HepG2 (cell line): ENCODE results near the gene IL6ST. TPM values are rescaled to one million over a fixed set of nuclear protein-coding genes. Genes with fewer than 3 reads are reported as not detected.

Experiments
- ATAC-seq: fragments of 200-7000 bp; cut with Tn5 transposase; 3 replicates; pipeline ENCODE4 v1.9.1; 2020; ENCODE audit warnings: mild to moderate bottlenecking, moderate library complexity
- BruUV-seq: library from RNA; stranded (reverse); fragments of 400-500 nt; replicated peaks from 2 replicates; lab custom pipeline; 2021; lab: Mats Ljungman, UMichigan
- CTCF ChIA-PET: fragments of 300-600 bp; formaldehyde crosslinking; extraction: SDS; loops from one replicate; lab custom pipeline; 2021; ENCODE audit warnings: low total read pairs, inconsistent platforms, low intra/inter-chr PET ratio; lab: Yijun Ruan, JAX
- POLR2A ChIA-PET: fragments of 350-600 bp; sonication (Branson Sonifier 250); formaldehyde crosslinking; loops from one replicate; lab custom pipeline; 2020; ENCODE audit warnings: antibody characterized with exemption, inconsistent platforms; lab: Yijun Ruan, JAX
- DNase-seq: peaks from one replicate; pipeline ENCODE4 v3.0.0-alpha.2; 2015; ENCODE audit warnings: low spot score
- FAIRE-seq: peaks from 3 replicates; lab custom pipeline; 2011; peaks lifted over from hg19 to GRCh38; lab: Jason Lieb, UNC
- H2AFZ ChIP-seq: one replicate; pipeline ENCODE4 v1.6.1; 2011; ENCODE audit warnings: low read length, inconsistent platforms
- H3K27ac ChIP-seq: fragments of 300-600 bp; 3 replicates; pipeline ENCODE4 v1.8.0; 2011; ENCODE audit warnings: mixed run types, mild to moderate bottlenecking, mixed read lengths, low read length, inconsistent platforms; ENCODE audit not compliant: insufficient read depth; ENCODE audit errors: extremely low read length
- H3K27me3 ChIP-seq, 2 experiments: fragments of 200-600 bp in 1 of 2; 2 replicates in 1 of 2; 3 replicates in 1 of 2; pipeline versions ENCODE4 v1.6.0 to v1.8.0; 2011; ENCODE audit warnings: low read length in 2 of 2, mild to moderate bottlenecking in 2 of 2, moderate library complexity in 2 of 2, inconsistent platforms in 1 of 2; ENCODE audit not compliant: insufficient read depth in 2 of 2, control insufficient read depth in 1 of 2
- H3K36me3 ChIP-seq, 2 experiments: fragments of 200-600 bp in 1 of 2; replicated peaks in 1 of 2; 2 replicates in 1 of 2; 3 replicates in 1 of 2; pipeline versions ENCODE4 v1.5.1 to v1.8.0; 2011; ENCODE audit warnings: low read length in 2 of 2, inconsistent platforms in 1 of 2; ENCODE audit not compliant: insufficient read depth in 2 of 2, control insufficient read depth in 1 of 2
- H3K4me1 ChIP-seq: 2 replicates; pipeline ENCODE4 v1.5.1; 2012; ENCODE audit warnings: low read length, inconsistent platforms; ENCODE audit not compliant: insufficient read depth
- H3K4me2 ChIP-seq: 2 replicates; pipeline ENCODE4 v1.6.0; 2011; ENCODE audit warnings: low read depth, low read length, inconsistent platforms
- H3K4me3 ChIP-seq, 3 experiments: fragments of 200-600 bp in 1 of 3; sonication (generic), shearing (Covaris generic) in 1 of 3; replicated peaks in 1 of 3; 2 replicates each; pipeline ENCODE4 v1.5.1; 2011 to 2016; ENCODE audit warnings: low read length in 3 of 3, inconsistent platforms in 2 of 3, low read depth in 2 of 3, mild to moderate bottlenecking in 2 of 3, control low read depth in 1 of 3, mixed read lengths in 1 of 3; ENCODE audit not compliant: insufficient read depth in 1 of 3
- H3K79me2 ChIP-seq: one replicate; pipeline ENCODE4 v1.6.1; 2011; ENCODE audit warnings: low read length, inconsistent platforms; ENCODE audit not compliant: insufficient read depth
- H3K9ac ChIP-seq: 2 replicates; pipeline ENCODE4 v1.6.0; 2011; ENCODE audit warnings: mild to moderate bottlenecking, low read depth, low read length, inconsistent platforms; ENCODE audit not compliant: insufficient read depth
- H3K9me3 ChIP-seq: 2 replicates; pipeline ENCODE4 v1.5.1; 2012; ENCODE audit warnings: mild to moderate bottlenecking, low read length
- H4K20me1 ChIP-seq: 2 replicates; pipeline ENCODE4 v1.6.0; 2011; ENCODE audit warnings: inconsistent platforms, mild to moderate bottlenecking, low read length, moderate library complexity; ENCODE audit not compliant: insufficient read depth
- FOXP1 ChIP-seq, 2 experiments: fragments of 450-650 bp in 1 of 2; IDR thresholded peaks; 2 replicates each; pipeline ENCODE4 v1.6.1; 2017 to 2018; ENCODE audit warnings: antibody characterized with exemption in 1 of 2
- HES4 ChIP-seq: sonication (generic); formaldehyde crosslinking; IDR thresholded peaks from 2 replicates; pipeline ENCODE4 v1.9.0; 2021; ENCODE audit warnings: mild to moderate bottlenecking, missing genetic modification reagents, borderline replicate concordance
- POLR2A ChIP-seq, 2 experiments: IDR thresholded peaks; 2 replicates each; pipeline ENCODE4 v1.6.1; 2011; ENCODE audit warnings: low read depth in 2 of 2, low read length in 2 of 2, mild to moderate bottlenecking in 1 of 2, moderate library complexity in 1 of 2; ENCODE audit not compliant: insufficient read depth in 1 of 2
- ZNF121 ChIP-seq: sonication (generic); formaldehyde crosslinking; IDR thresholded peaks from 2 replicates; pipeline ENCODE4 v1.5.0; 2020; ENCODE audit warnings: mild to moderate bottlenecking, missing genetic modification reagents
- WGBS: methylation state at CpG from one replicate; pipeline ENCODE4 v1.1.6; 2017; ENCODE audit warnings: low lambda C conversion rate; 5-methylcytosine and 5-hydroxymethylcytosine counted together
- in situ Hi-C: cut with HindIII; loops from 2 replicates; pipeline ENCODE4 v1.10.0; 2017; ENCODE audit warnings: low pct_unique_long_range_greater_than_20kb; ENCODE audit not compliant: extremely low pct_ligation_motif_present
- intact Hi-C: fragments of 100-400 bp; cut with micrococcal nuclease; formaldehyde crosslinking; loops from one replicate; pipeline ENCODE4 v1.10.0; 2022; ENCODE audit not compliant: unreplicated experiment
- polyA plus RNA-seq, 8 experiments: library from polyadenylated mRNA; depleted of rRNA in 3 of 8; stranded (reverse) in 7 of 8; unstranded in 1 of 8; fragments of >200 nt; fragmentation: Illumina TruSeq in 4 of 8; extraction: Trizol in 4 of 8; gene quantifications; 2 replicates each; pipeline versions ENCODE4 v1.2.1 to v1.2.3, GENCODE V29; 2011 to 2016; ENCODE audit warnings: low read depth in 4 of 8, missing spikeins in 1 of 8, mixed read lengths in 1 of 8; ENCODE audit not compliant: insufficient read depth in 1 of 8
- total RNA-seq, 5 experiments: library from RNA; depleted of rRNA; stranded (reverse); fragments of >200 nt; fragmentation: Illumina TruSeq; extraction: Trizol; gene quantifications; 2 replicates each; pipeline ENCODE4 v1.2.3, GENCODE V29; 2016; ENCODE audit warnings: low read depth in 1 of 5

IL6ST gene
- total and polyA plus RNA-seq, 2 of the 13 experiments (the other 11 are each of a cell fraction or from before 2014, with no cell fraction given): 66.6 to 166 TPM

DNA sequence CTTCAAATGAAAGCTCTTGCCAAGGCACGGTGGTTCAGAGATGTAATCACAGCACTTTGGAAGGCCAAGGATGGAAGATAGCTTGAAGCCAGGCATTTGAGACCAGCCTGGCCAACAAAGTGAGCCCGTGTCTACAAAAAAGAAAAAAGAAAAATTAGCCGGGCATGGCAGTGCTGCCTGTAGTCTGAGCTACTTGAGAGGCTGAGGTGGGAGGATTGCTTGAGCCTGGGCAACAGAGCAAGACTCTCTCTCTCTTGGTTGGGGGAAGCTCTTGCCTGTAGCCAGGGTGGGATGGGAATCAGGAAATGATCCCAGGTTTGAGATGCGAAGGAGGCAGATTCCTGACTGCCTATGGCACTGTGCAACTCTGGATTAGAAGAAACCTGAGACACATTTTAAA lies 62.1 kb downstream of the IL6ST start:
- ATAC-seq: no peak
- in situ Hi-C loops: loop anchor here (25.0 kb wide), 1 partner anchor 905 kb away; no protein-coding TSS in a partner anchor
- Histone ChIP-seq H2AFZ (no peak overlapping the region), H3K9ac (no peak overlapping the region), H3K36me3 (no peaks in the 10 kb centered on the region), H3K9me3 (no peaks in the 10 kb centered on the region), H3K4me1 (peaks cover 83% of the 10 kb centered on the region), H3K4me3 (no peak overlapping the region), H3K79me2 (no peaks in the 10 kb centered on the region), H3K27me3 (no peaks in the 10 kb centered on the region), H3K27ac (peak overlapping the region; percentile 92), H3K4me2 (no peak overlapping the region), H4K20me1 (no peaks in the 10 kb centered on the region)
- no TSS peak for BruUV-seq
- ChIA-PET POLR2A (interaction anchor here (1.3 kb wide), 1 partner anchor 191 kb away, joined by 5 read pairs; no protein-coding TSS in a partner anchor), CTCF (no interaction called here)
- 98% methylated on average over 4 of the region's 4 CpGs for WGBS
- TF ChIP-seq ZNF121 (CRISPR knock-in tag): peak; percentile 88
- TF ChIP-seq POLR2A (IDR thresholded peaks at IDR 0.05; ENCODE audit: insufficient read depth in 1 of 2, low read depth in 2 of 2, low read length in 2 of 2): 0 out of 4 replicates have a peak, but pooled peaks of 1 of the 2 experiments have one; percentile 37
- no peak for TF ChIP-seq HES4 (CRISPR knock-in tag)
- no peak for FAIRE-seq
- intact Hi-C loops: loop anchor here (10.0 kb wide), 3 partner anchors 532 to 902 kb away; partner anchors contain the start of gene CDC20B
- DNase-seq: no peak

DNA sequence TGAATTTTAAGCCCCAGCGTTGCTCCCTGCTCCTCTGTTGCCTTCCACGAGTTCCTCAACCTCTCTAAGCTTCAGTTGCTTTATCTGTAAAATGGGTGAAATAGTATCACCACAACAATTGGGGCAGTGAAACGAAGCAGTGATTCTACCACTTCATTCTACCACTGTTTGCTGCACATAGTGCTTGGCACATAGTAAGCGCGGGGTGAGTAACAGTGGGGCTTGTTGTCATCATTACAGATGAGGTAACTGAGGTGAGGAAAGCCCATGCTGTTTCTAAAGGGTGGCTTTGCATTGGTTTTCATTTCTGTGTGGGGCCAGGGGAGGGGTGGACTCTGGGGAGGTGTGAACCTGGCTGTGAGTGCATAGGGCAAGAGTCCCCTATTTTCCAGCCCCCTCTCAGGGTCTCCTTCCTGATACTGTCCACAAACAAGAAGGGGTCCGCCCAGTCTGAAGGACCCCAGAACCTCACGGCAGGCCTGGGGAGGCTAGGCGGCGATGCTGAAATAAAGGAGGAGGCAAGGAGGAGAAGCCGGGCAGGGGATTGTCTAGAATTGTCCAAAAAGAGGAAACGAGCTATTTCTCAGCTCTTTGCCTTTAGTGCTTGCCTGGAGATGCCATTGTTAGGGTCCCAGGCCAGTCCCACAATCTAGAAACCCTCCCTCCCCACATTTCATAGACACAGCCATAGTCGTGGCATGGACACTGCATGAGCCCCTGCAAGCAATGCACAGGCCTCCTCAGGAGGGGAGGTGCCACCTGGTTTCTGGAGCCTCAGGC lies 65.6 kb downstream of the IL6ST start:
- CTCF ChIA-PET: no interaction called here
- no peak overlapping the region for H3K9ac ChIP-seq
- in situ Hi-C loops: loop anchor here (25.0 kb wide), 1 partner anchor 908 kb away; no protein-coding TSS in a partner anchor
- WGBS: 92% methylated on average over 12 of the region's 12 CpGs
- H3K4me3 ChIP-seq: no peak overlapping the region
- H3K4me2 ChIP-seq: no peak overlapping the region
- H3K79me2 ChIP-seq: no peaks in the 10 kb centered on the region
- intact Hi-C loops: no loop called here
- BruUV-seq: no TSS peak
- DNase-seq: no peak
- no peaks in the 10 kb centered on the region for H3K9me3 ChIP-seq
- no peaks in the 10 kb centered on the region for H3K36me3 ChIP-seq
- peaks cover 71% of the 10 kb centered on the region for H3K4me1 ChIP-seq
- no peak overlapping the region for H3K27ac ChIP-seq
- H2AFZ ChIP-seq: no peak overlapping the region
- H3K27me3 ChIP-seq: no peaks in the 10 kb centered on the region
- TF ChIP-seq FOXP1 (IDR thresholded peaks at IDR 0.05): no peak
- TF ChIP-seq FOXP1 (CRISPR knock-in tag; IDR thresholded peaks at IDR 0.05): no peak
- no peaks in the 10 kb centered on the region for H4K20me1 ChIP-seq
- FAIRE-seq: no peak
- POLR2A ChIA-PET: no interaction called here
- no peak for ATAC-seq
